ENCODE data around the gene NR5A2. TPM values are rescaled to one million over a fixed set of nuclear protein-coding genes. Genes with fewer than 3 reads are reported as not detected.

NR5A2 gene
- total and polyA plus RNA-seq, 10 of the 15 experiments (the other 5 are each of a cell fraction or from before 2014, with no cell fraction given) = 0.02 to 0.60 (median 0.15) TPM; not detected in 1

GRCh38 chr1:200205216-200205995 lies 177.9 kb downstream of the NR5A2 start (continued):
- TF ChIP-seq ZBED1 (IDR thresholded peaks at IDR 0.05; ENCODE audit: borderline replicate concordance) (no peak), TCF7 (IDR thresholded peaks at IDR 0.05; ENCODE audit: borderline replicate concordance) (no peak), HDAC2 (IDR thresholded peaks at IDR 0.05) (no peak), CEBPB (IDR thresholded peaks at IDR 0.05; ENCODE audit: borderline replicate concordance in 1 of 2, low read depth in 2 of 2, low read length in 2 of 2) (no peak)

- Histone ChIP-seq H4K20me1 (ENCODE audit: control insufficient read depth, insufficient read depth) (no peaks in the 10 kb centered on the region), H3K4me1 (ENCODE audit: control insufficient read depth, insufficient read depth, low read length) (peaks cover 7% of the 10 kb centered on the region), H3K27ac (ENCODE audit: control insufficient read depth, insufficient read depth) (no peak overlapping the region), H3K36me3 (ENCODE audit: control insufficient read depth in 2 of 2, insufficient read depth in 2 of 2, low read length in 1 of 2) (no peaks in the 10 kb centered on the region), H3K79me2 (ENCODE audit: control insufficient read depth, insufficient read depth, low read length) (no peaks in the 10 kb centered on the region), H3K9me3 (replicated peaks; ENCODE audit: control insufficient read depth, insufficient read depth, low read length) (no peaks in the 10 kb centered on the region; the same call in 2 of the 3 replicates), H2AFZ (ENCODE audit: control insufficient read depth, low read depth, low read length) (no peak overlapping the region), H3K4me2 (ENCODE audit: control insufficient read depth, insufficient read depth) (no peak overlapping the region), H3K9ac (ENCODE audit: control insufficient read depth, insufficient read depth, low read length) (no peak overlapping the region), H3K4me3 (no peak overlapping the region), H3K27me3 (replicated peaks in 1 of 2; ENCODE audit: control insufficient read depth in 2 of 2, insufficient read depth in 2 of 2, low read length in 1 of 2) (no peaks in the 10 kb centered on the region)
- 88% methylated on average over 3 of the region's 3 CpGs for WGBS (ENCODE audit: insufficient coverage, insufficient replicate concordance, low lambda C conversion rate, missing lambda C conversion rate)
- no TSS peak for BruUV-seq (replicated peaks)
- POLR2A ChIA-PET = no interaction called here
- in situ Hi-C loops (cut with MboI) (no loop called here), intact Hi-C loops (cut with micrococcal nuclease; ENCODE audit: unreplicated experiment) (loop anchor here (5.0 kb wide), 1 partner anchor 54 kb away; no protein-coding TSS in a partner anchor)
- RAD21 ChIA-PET (ENCODE audit: unreplicated experiment) = interaction anchor here (1.0 to 2.3 kb wide), 2 partner anchors 25 to 53 kb away, joined by 3 to 7 read pairs; no protein-coding TSS in a partner anchor
- CTCF ChIA-PET = no interaction called here
- FAIRE-seq (no peak), ATAC-seq (no peak), DNase-seq (ENCODE audit: low read depth, low spot score) (no peak)
- SMC1A ChIA-PET (ENCODE audit: uncharacterized antibody, unreplicated experiment) = no interaction called here
- no peak for TF ChIP-seq ZNF207 (IDR thresholded peaks at IDR 0.05; ENCODE audit: borderline replicate concordance)
Measured at GRCh38 chr1:200206340-200206739, 178.8 kb downstream of the NR5A2 start.

All from GM12878 (cell line).